Stimulated activated CD8-positive, alpha-beta memory T cell treated with anti-CD3 and anti-CD28 coated beads, Interleukin-15, amount 100 ng/mL, for 4 hours (primary cell): ENCODE measurements around the gene GALC.

Source experiments
- DNase-seq, 2 donors: peaks; one replicate each; pipeline ENCODE4 v3.0.0-alpha.2; 2020; ENCODE audit warnings: low read depth in 2 of 2

GALC gene

GRCh38 chr14:87960013-87960787 lies 32.8 kb downstream of the GALC start:
- no peak for DNase-seq

GRCh38 chr14:87955501-87955900 lies 37.5 kb downstream of the GALC start:
- no peak for DNase-seq

- DNase-seq: no peak
Measured at GRCh38 chr14:87952307-87953094, 40.5 kb downstream of the GALC start.

- DNase-seq: no peak
Measured at GRCh38 chr14:87944987-87945604, 47.9 kb downstream of the GALC start.

- no peak for DNase-seq
Measured at GRCh38 chr14:87940894-87941293, 52.1 kb downstream of the GALC start.

- DNase-seq: no peak
Measured at GRCh38 chr14:87940382-87940781, 52.6 kb downstream of the GALC start.

- DNase-seq: no peak
Measured at GRCh38 chr14:87935886-87936285, 57.1 kb downstream of the GALC start.

GRCh38 chr14:87935081-87935828 lies 57.7 kb downstream of the GALC start:
- DNase-seq: no peak

- DNase-seq: no peak
Measured at GRCh38 chr14:87934185-87934584, 58.8 kb downstream of the GALC start.

- no peak for DNase-seq
Measured at GRCh38 chr14:87916886-87917275, 76.1 kb downstream of the GALC start.

- DNase-seq: no peak
Measured at GRCh38 chr14:87916103-87916885, 76.7 kb downstream of the GALC start.

- DNase-seq: no peak
Measured at GRCh38 chr14:87908550-87908949, 84.4 kb downstream of the GALC start.

- no peak for DNase-seq
Measured at GRCh38 chr14:87901652-87902051, 91.3 kb downstream of the GALC start.

GRCh38 chr14:87901236-87901635 lies 91.7 kb downstream of the GALC start:
- no peak for DNase-seq

- DNase-seq: no peak
Measured at GRCh38 chr14:87899228-87899627, 93.8 kb downstream of the GALC start.

- DNase-seq: no peak
Measured at GRCh38 chr14:87898301-87898700, 94.7 kb downstream of the GALC start.

GRCh38 chr14:87896393-87897380 lies 96.3 kb downstream of the GALC start:
- no peak for DNase-seq

GRCh38 chr14:87894920-87895319 lies 98.1 kb downstream of the GALC start:
- no peak for DNase-seq

- no peak for DNase-seq
Measured at GRCh38 chr14:87892763-87893162, 100.2 kb downstream of the GALC start.
